Adrenal gland (tissue), 5 donors: ENCODE data around the gene PTPRN2.

Experiments used
- CTCF ChIP-seq, 6 experiments: fragments of 450-650 bp in 4 of 6; fragments of 200-600 bp in 2 of 6; sonication (generic) in 1 of 6; IDR thresholded peaks; 1 replicate in 5 of 6; 2 replicates in 1 of 6; pipeline versions ENCODE4 v1.5.1 to v1.8.0; 2016 to 2021; ENCODE audit warnings: antibody characterized with exemption in 6 of 6, mild to moderate bottlenecking in 2 of 6, moderate library complexity in 1 of 6
- POLR2A ChIP-seq, 2 donors: fragments of 450-650 bp; IDR thresholded peaks; one replicate each; pipeline ENCODE4 v1.6.1; 2017; ENCODE audit warnings: antibody characterized with exemption in 2 of 2, mild to moderate bottlenecking in 2 of 2, moderate library complexity in 1 of 2
- donor health status: DM: no; HTN: no; CAD: no.

- TF ChIP-seq POLR2A (IDR thresholded peaks at IDR 0.05) = no peak
- no peak for TF ChIP-seq CTCF (IDR thresholded peaks at IDR 0.05)
These were observed 795.2 kb downstream of the PTPRN2 start for GRCh38 chr7:157792241-157793086.
